Fibroblast of lung (primary cell): ENCODE results near the gene HACL1. TPM values are rescaled to one million over a fixed set of nuclear protein-coding genes. Genes with fewer than 3 reads are reported as not detected.
"Not testable (repeated sequence)": the region's sequence is repeated elsewhere in the genome, so short reads cannot be mapped to it uniquely, and the experiment has no call there.

Source experiments
- DNase-seq, 2 donors: peaks; one replicate each; pipeline versions ENCODE4 v3.0.0 to v3.0.0-alpha.2; 2010; ENCODE audit warnings: low read depth in 2 of 2
- H2AFZ ChIP-seq: 2 replicates; pipeline ENCODE4 v1.5.1; 2012; ENCODE audit warnings: low read length, control low read depth, inconsistent platforms
- H3K27ac ChIP-seq: 2 replicates; pipeline ENCODE4 v1.5.1; 2011; ENCODE audit warnings: low read length, control low read depth; ENCODE audit not compliant: insufficient read depth
- H3K27me3 ChIP-seq: 2 replicates; pipeline ENCODE4 v1.5.1; 2011; ENCODE audit warnings: mild to moderate bottlenecking, low read length; ENCODE audit not compliant: control insufficient read depth, insufficient read depth
- H3K36me3 ChIP-seq: 2 replicates; pipeline ENCODE4 v1.5.1; 2011; ENCODE audit warnings: low read length; ENCODE audit not compliant: control insufficient read depth, insufficient read depth
- H3K4me1 ChIP-seq: 2 replicates; pipeline ENCODE4 v1.5.1; 2011; ENCODE audit warnings: low read length; ENCODE audit not compliant: control insufficient read depth, insufficient read depth; ENCODE audit errors: extremely low read depth
- H3K4me2 ChIP-seq: 2 replicates; pipeline ENCODE4 v1.5.1; 2011; ENCODE audit warnings: low read length, control low read depth; ENCODE audit not compliant: insufficient read depth; ENCODE audit errors: extremely low read depth
- H3K4me3 ChIP-seq, 4 experiments: fragments of 200-600 bp in 1 of 4; sonication (generic) in 1 of 4; replicated peaks in 1 of 4; 2 replicates each; pipeline ENCODE4 v1.5.1; 2011 to 2016; ENCODE audit warnings: low read length in 4 of 4, low read depth in 3 of 4, mild to moderate bottlenecking in 3 of 4, control low read depth in 2 of 4, inconsistent platforms in 1 of 4, mixed read lengths in 1 of 4; ENCODE audit not compliant: insufficient read depth in 1 of 4; ENCODE audit errors: control extremely low read depth in 1 of 4
- H3K79me2 ChIP-seq: 2 replicates; pipeline ENCODE4 v1.5.1; 2012; ENCODE audit warnings: mild to moderate bottlenecking, low read length, inconsistent platforms; ENCODE audit not compliant: control insufficient read depth, insufficient read depth
- H3K9ac ChIP-seq: 2 replicates; pipeline ENCODE4 v1.5.1; 2011; ENCODE audit warnings: mild to moderate bottlenecking, low read length, control low read depth; ENCODE audit not compliant: insufficient read depth
- H3K9me3 ChIP-seq: 2 replicates; pipeline ENCODE4 v1.5.1; 2012; ENCODE audit warnings: low read depth, low read length; ENCODE audit not compliant: control insufficient read depth, insufficient read depth
- H4K20me1 ChIP-seq: 2 replicates; pipeline ENCODE4 v1.5.1; 2011; ENCODE audit warnings: low read length; ENCODE audit not compliant: control insufficient read depth, insufficient read depth; ENCODE audit errors: extremely low read depth
- CTCF ChIP-seq, 2 donors: IDR thresholded peaks in 1 of 2; conservative IDR thresholded peaks in 1 of 2; 1 replicate in 1 of 2; 2 replicates in 1 of 2; pipeline ENCODE4 v1.5.1; 2011 to 2012; ENCODE audit warnings: low read length in 2 of 2, control low read depth in 1 of 2, inconsistent platforms in 1 of 2, low read depth in 1 of 2, mild to moderate bottlenecking in 1 of 2
- EZH2 ChIP-seq: IDR thresholded peaks from 2 replicates; pipeline ENCODE4 v1.5.1; 2012; ENCODE audit warnings: low read length, control low read depth, mild to moderate bottlenecking; ENCODE audit errors: missing control alignments
- polyA plus RNA-seq, 2 donors: library from polyadenylated mRNA; depleted of rRNA in 1 of 2; stranded (reverse) in 1 of 2; unstranded in 1 of 2; fragments of >200 nt; gene quantifications; 2 replicates each; pipeline ENCODE4 v1.2.1, GENCODE V29; 2011 to 2012; ENCODE audit warnings: missing spikeins in 1 of 2
- total RNA-seq: library from RNA; depleted of rRNA; stranded (reverse); fragments of >200 nt; gene quantifications from 2 replicates; pipeline ENCODE4 v1.2.1, GENCODE V29; 2014

Gene HACL1
- total and polyA plus RNA-seq, 2 donors (not counting 1 experiment from before 2014, with no cell fraction given): 16.0 to 20.6 TPM

- H3K27ac ChIP-seq: no peak overlapping the region
- no peak overlapping the region for H3K4me2 ChIP-seq
- no peaks in the 10 kb centered on the region for H3K36me3 ChIP-seq
- no peaks in the 10 kb centered on the region for H3K9me3 ChIP-seq
- no peak overlapping the region for H2AFZ ChIP-seq
- H3K4me3 ChIP-seq: no peak overlapping the region
- TF ChIP-seq EZH2: no peak
- no peak for TF ChIP-seq CTCF (conservative IDR thresholded peaks at IDR 0.05 in 1 of 2, IDR thresholded peaks at IDR 0.05 in 1 of 2; ENCODE audit: low read depth in 1 of 2, low read length in 2 of 2)
- no peak for DNase-seq
- H3K9ac ChIP-seq: no peak overlapping the region
- no peaks in the 10 kb centered on the region for H4K20me1 ChIP-seq
- no peaks in the 10 kb centered on the region for H3K4me1 ChIP-seq
- H3K27me3 ChIP-seq: no peaks in the 10 kb centered on the region
- no peaks in the 10 kb centered on the region for H3K79me2 ChIP-seq
Observed at GRCh38 chr3:15538345-15538744, 63.0 kb downstream of the HACL1 start.

GRCh38 chr3:15536856-15537255 lies 64.5 kb downstream of the HACL1 start:
- Histone ChIP-seq H3K79me2 (no peaks in the 10 kb centered on the region), H3K27ac (no peak overlapping the region), H3K4me2 (no peak overlapping the region), H3K27me3 (no peaks in the 10 kb centered on the region), H3K4me3 (no peak overlapping the region), H3K36me3 (no peaks in the 10 kb centered on the region), H2AFZ (no peak overlapping the region), H4K20me1 (no peaks in the 10 kb centered on the region), H3K4me1 (no peaks in the 10 kb centered on the region), H3K9me3 (no peaks in the 10 kb centered on the region), H3K9ac (no peak overlapping the region)
- no peak for DNase-seq
- TF ChIP-seq EZH2: no peak
- no peak for TF ChIP-seq CTCF (conservative IDR thresholded peaks at IDR 0.05 in 1 of 2, IDR thresholded peaks at IDR 0.05 in 1 of 2; ENCODE audit: low read depth in 1 of 2, low read length in 2 of 2)

GRCh38 chr3:15535732-15536131 lies 65.6 kb downstream of the HACL1 start:
- Histone ChIP-seq H3K36me3 (no peaks in the 10 kb centered on the region), H3K9me3 (no peaks in the 10 kb centered on the region), H4K20me1 (no peaks in the 10 kb centered on the region), H2AFZ (no peak overlapping the region), H3K27ac (no peak overlapping the region), H3K4me2 (no peak overlapping the region), H3K79me2 (no peaks in the 10 kb centered on the region), H3K27me3 (no peaks in the 10 kb centered on the region), H3K9ac (no peak overlapping the region), H3K4me1 (no peaks in the 10 kb centered on the region), H3K4me3 (no peak overlapping the region)
- TF ChIP-seq CTCF (conservative IDR thresholded peaks at IDR 0.05 in 1 of 2, IDR thresholded peaks at IDR 0.05 in 1 of 2; ENCODE audit: low read depth in 1 of 2, low read length in 2 of 2) (no peak), EZH2 (no peak)
- peak in 1 of 2 donors; percentile 10 for DNase-seq

GRCh38 chr3:15532614-15533013 lies 68.8 kb downstream of the HACL1 start:
- H3K9me3 ChIP-seq, H3K4me3 ChIP-seq, H3K27ac ChIP-seq, DNase-seq, H3K9ac ChIP-seq, H3K4me1 ChIP-seq, H3K27me3 ChIP-seq, H3K79me2 ChIP-seq, H4K20me1 ChIP-seq, H3K36me3 ChIP-seq, H3K4me2 ChIP-seq, H2AFZ ChIP-seq: not testable (repeated sequence)
